Aorta (tissue), 5 donors: ENCODE data around the gene LRRC8D. TPM values are rescaled to one million over a fixed set of nuclear protein-coding genes. Genes with fewer than 3 reads are reported as not detected.

Experiments
- ATAC-seq: fragments of 200-7000 bp; cut with Tn5 transposase; one replicate; pipeline ENCODE4 v1.9.1; 2022; ENCODE audit warnings: moderate library complexity; ENCODE audit not compliant: low FRiP score
- DNase-seq, 2 donors: peaks; one replicate each; pipeline ENCODE4 v3.0.0-alpha.2; 2020
- H3K27ac ChIP-seq, 2 donors: one replicate each; pipeline ENCODE4 v1.5.1; 2013; ENCODE audit warnings: low read length in 2 of 2, mild to moderate bottlenecking in 2 of 2, moderate library complexity in 2 of 2, control low read depth in 1 of 2, inconsistent platforms in 1 of 2, low read depth in 1 of 2
- H3K27me3 ChIP-seq, 2 donors: one replicate each; pipeline ENCODE4 v1.6.1; 2013; ENCODE audit warnings: control low read depth in 1 of 2, low read length in 1 of 2, mild to moderate bottlenecking in 1 of 2, moderate library complexity in 1 of 2; ENCODE audit not compliant: insufficient read depth in 2 of 2, control insufficient read depth in 1 of 2
- H3K36me3 ChIP-seq, 2 donors: one replicate each; pipeline ENCODE4 v1.6.1; 2013; ENCODE audit warnings: control low read depth in 1 of 2, low read length in 1 of 2, mild to moderate bottlenecking in 1 of 2; ENCODE audit not compliant: insufficient read depth in 2 of 2, control insufficient read depth in 1 of 2
- H3K4me1 ChIP-seq, 2 donors: one replicate each; pipeline ENCODE4 v1.6.1; 2013; ENCODE audit warnings: low read length in 2 of 2, control low read depth in 1 of 2, mild to moderate bottlenecking in 1 of 2, moderate library complexity in 1 of 2; ENCODE audit not compliant: insufficient read depth in 2 of 2, control insufficient read depth in 1 of 2
- H3K4me3 ChIP-seq, 2 donors: one replicate each; pipeline ENCODE4 v1.5.1; 2013; ENCODE audit warnings: low read length in 2 of 2, control low read depth in 1 of 2, mild to moderate bottlenecking in 1 of 2
- H3K9me3 ChIP-seq: one replicate; pipeline ENCODE4 v1.6.1; 2013; ENCODE audit warnings: mild to moderate bottlenecking, low read length; ENCODE audit not compliant: control insufficient read depth
- WGBS, 2 donors: extraction: QIAGEN DNeasy Blood & Tissue Kit; methylation state at CpG; one replicate each; pipeline ENCODE4 v1.1.7; 2013; 5-methylcytosine and 5-hydroxymethylcytosine counted together
- intact Hi-C, 2 donors: fragments of 100-400 bp; cut with DNase I; formaldehyde crosslinking; loops; one replicate each; pipeline versions ENCODE4 v1.14.2 to v1.15.0; 2022
- polyA plus RNA-seq, 2 donors: library from polyadenylated mRNA; stranded (reverse); fragments of 200-250 nt; gene quantifications; one replicate each; pipeline ENCODE4 v1.2.3, GENCODE V29; 2013
- total RNA-seq, 2 donors: library from RNA; stranded (reverse); fragmentation: NEBNext Ultra II Directional; extraction: Animal tissue kit (Norgen Biotek cat#: 25700); gene quantifications; one replicate each; pipeline ENCODE4 v1.2.1, GENCODE V29; 2021
- donor health status: healthy with polysubstance abuse.
- donor health status: Bipolar disorder and iron deficiency.
- donor health status: DM: no; HTN: no; CAD: no.
- donor health status: DM: no; HTN: no; CAD: no.
- donor health status: DM: yes; HTN: yes; CAD: no.

LRRC8D gene
- total and polyA plus RNA-seq, 4 donors: 0.38 to 10.3 (median 4.0) TPM

DNA sequence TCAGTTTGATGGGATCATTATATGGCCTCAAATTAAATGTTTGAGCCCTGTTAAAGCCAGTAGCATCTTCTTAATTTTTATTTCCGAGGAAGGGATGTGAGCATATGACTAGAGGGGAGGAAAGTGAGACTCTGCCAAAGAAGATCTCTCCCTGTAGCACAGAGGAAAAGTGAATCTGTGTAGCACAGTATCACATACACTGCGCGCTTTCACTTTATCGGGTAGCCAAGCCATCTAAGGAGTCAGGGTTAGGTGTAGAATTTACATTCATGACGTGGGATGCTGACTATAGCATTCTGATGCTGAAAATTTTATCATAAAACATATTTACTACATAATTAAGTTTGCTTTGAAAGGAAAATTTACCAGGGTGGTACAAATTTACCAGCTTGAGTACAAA lies 24.0 kb downstream of the LRRC8D start:
- whole genome bisulfite sequencing, 2 donors: 97 to 98% methylated on average over 5 of the region's 5 CpGs
- intact Hi-C loops: loop anchor here in 1 of 2 donors (5.0 kb wide), 1 partner anchor 142 kb away; no protein-coding TSS in a partner anchor
- no peak overlapping the region for H3K27ac ChIP-seq
- DNase-seq (no peak), ATAC-seq (no peak)
- no peak overlapping the region for H3K4me3 ChIP-seq
- no peaks in the 10 kb centered on the region for H3K4me1 ChIP-seq
- H3K27me3 ChIP-seq: no peaks in the 10 kb centered on the region
- H3K9me3 ChIP-seq: no peaks in the 10 kb centered on the region
- H3K36me3 ChIP-seq: no peaks in the 10 kb centered on the region

DNA sequence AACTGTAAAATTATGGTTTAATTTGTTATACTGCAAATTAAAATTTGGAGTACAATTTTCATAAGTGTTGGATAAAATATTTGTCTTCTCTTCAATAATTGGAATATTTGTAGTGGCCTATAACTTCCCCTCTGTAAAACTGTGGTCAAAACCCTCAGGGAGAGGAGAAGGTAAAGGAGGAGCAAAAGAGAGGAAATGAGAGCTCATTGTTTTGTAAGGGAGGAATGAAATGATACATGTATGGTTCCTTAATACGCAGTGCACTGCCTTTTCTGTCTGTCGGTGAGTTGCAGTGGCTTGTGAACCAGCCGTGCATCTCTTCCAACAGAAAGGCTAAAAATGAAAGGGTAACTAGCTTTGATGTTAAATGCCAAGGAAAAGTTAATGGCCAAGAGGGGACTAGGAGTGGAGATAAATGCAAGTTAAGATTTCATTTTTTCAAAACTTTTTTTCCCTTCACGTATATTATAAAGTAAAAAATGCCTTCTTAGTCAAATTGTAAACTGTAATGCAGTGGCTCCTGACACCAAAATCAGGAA lies 26.4 kb downstream of the LRRC8D start:
- Histone ChIP-seq H3K4me1 (no peaks in the 10 kb centered on the region), H3K4me3 (no peak overlapping the region), H3K9me3 (no peaks in the 10 kb centered on the region), H3K36me3 (no peaks in the 10 kb centered on the region), H3K27me3 (no peaks in the 10 kb centered on the region), H3K27ac (no peak overlapping the region)
- DNase-seq (no peak), ATAC-seq (no peak)
- intact Hi-C loops: no loop called here
- 87 to 91% methylated on average over 4 of the region's 4 CpGs for WGBS, 2 donors

DNA sequence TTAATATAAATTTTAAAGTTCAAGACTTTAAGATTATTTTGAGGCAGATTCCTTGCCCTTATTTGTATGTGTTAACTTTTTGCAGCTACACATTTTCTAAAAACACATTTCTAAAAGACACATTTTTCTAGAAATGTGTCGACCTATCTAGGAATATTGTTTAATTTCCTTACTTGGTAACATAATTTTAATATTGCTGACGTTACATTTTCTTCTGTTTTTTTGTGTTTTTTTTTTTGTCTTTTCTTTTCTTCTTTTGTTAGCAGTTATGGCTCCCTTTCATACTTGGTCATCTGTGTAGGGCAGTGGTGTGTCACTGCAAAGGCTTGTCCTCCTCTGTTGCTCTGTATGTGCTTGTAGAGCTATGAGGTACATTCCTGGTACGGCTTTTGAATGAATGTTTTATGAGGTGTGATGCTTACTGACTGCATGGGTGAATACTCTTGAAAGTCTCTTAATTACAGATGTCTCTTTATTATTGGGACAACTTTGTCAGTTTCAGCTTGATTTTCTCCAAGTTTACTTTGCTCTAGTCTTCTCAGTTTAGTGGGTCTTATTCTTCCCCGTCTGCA lies 30.1 kb downstream of the LRRC8D start:
- no peaks in the 10 kb centered on the region for H3K27me3 ChIP-seq
- DNase-seq (no peak), ATAC-seq (no peak)
- no peaks in the 10 kb centered on the region for H3K4me1 ChIP-seq
- no peaks in the 10 kb centered on the region for H3K36me3 ChIP-seq
- H3K27ac ChIP-seq: no peak overlapping the region
- no peak overlapping the region for H3K4me3 ChIP-seq
- 81 to 85% methylated on average over 4 of the region's 4 CpGs for WGBS, 2 donors
- no peaks in the 10 kb centered on the region for H3K9me3 ChIP-seq
- intact Hi-C loops: no loop called here

DNA sequence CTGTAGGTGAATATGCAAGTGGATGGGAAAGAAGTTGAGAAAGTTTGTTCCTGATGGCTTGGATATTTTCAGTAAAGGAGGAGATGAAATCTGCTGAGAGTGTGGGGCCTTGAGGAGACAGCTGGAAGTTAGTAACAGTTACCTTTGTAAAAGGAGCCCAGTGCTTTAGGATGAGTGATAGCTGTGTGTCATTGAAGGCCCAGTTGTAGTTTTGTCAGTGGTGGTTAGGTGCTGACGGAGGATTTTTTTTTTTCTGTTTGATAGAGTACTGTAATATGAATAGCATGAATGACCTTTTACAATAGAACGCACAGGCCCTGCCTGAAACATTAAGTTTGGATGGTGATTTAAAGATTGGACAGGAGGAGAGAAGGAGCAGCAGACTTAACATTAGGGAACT lies 33.3 kb downstream of the LRRC8D start:
- 92 to 95% methylated on average over 2 of the region's 2 CpGs for WGBS, 2 donors
- H3K27me3 ChIP-seq: no peaks in the 10 kb centered on the region
- no peak for ATAC-seq
- no peak overlapping the region for H3K4me3 ChIP-seq
- no peak overlapping the region for H3K27ac ChIP-seq
- no peaks in the 10 kb centered on the region for H3K36me3 ChIP-seq
- H3K9me3 ChIP-seq: no peaks in the 10 kb centered on the region
- intact Hi-C loops: no loop called here
- H3K4me1 ChIP-seq: no peaks in the 10 kb centered on the region
- no peak for DNase-seq

DNA sequence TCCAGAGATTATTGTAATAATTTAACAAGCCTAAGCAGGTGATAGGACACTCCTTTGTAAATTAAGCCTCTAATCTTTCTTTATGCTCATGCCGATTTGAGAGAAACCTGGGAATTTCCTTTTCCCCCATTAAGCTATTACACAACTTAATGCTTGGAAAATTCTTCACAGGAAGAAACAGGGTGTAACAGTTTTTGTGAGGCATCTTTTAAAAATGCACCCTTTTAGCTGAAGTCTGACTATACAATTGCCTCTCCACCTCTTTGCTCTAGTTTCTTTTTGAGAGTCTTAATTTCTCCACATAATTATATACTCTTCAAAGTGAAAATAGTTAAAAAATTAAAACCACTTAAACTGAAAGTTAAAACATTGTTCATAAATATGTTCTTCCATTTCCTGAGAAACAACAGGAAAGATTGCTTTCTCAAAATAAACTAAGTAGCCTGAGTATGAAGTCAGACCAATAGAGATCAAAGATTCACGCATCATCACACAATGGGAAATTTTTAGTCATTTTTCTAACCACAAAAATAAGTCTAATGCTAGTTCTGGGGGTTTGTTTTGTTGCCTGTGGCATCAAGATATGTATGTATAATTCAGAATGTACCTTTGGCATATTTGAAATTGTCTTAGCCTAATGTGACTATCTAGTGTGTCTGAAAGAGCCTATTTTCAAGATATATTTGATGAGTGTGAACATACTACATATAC lies 34.7 kb downstream of the LRRC8D start:
- ATAC-seq (no peak), DNase-seq (no peak)
- intact Hi-C loops: no loop called here
- Histone ChIP-seq H3K36me3 (no peaks in the 10 kb centered on the region), H3K4me3 (no peak overlapping the region), H3K4me1 (no peaks in the 10 kb centered on the region), H3K27me3 (no peaks in the 10 kb centered on the region), H3K27ac (no peak overlapping the region), H3K9me3 (no peaks in the 10 kb centered on the region)
- WGBS, 2 donors: 84 to 89% methylated on average over 2 of the region's 2 CpGs

DNA sequence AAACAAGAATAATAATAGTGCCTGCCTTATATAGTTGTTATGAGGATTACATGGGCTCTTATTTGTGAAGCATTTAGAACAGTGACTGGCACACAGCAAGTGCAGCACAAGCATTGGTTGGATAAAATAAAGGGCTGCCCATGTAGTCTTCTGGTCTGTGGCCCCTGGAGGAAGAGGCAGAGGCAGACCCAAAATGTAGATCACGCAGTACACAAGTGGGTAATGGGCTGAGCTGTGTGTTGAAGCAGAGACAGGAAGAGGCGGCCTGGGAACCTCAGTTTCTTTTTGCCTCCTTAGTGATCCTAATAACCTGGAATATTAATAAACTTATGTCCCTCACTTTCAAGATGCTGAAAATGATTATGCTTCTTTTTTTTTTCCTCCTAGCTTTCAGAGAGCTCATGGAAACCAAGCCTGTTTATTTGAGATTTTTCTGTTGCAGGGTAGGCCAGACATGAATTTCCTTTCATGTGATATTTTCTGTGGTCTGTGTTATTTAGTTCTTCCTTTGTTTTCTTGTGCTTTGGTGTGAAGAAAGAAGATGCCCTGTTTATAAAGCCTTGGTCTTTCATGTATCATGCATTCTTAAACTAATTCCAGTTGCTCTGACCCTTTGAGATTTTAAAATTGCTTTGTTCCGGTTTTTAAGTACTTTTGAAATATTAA lies 42.5 kb downstream of the LRRC8D start:
- ATAC-seq (no peak), DNase-seq (no peak)
- H3K27me3 ChIP-seq: no peaks in the 10 kb centered on the region
- intact Hi-C loops: no loop called here
- no peak overlapping the region for H3K27ac ChIP-seq
- H3K4me3 ChIP-seq: no peak overlapping the region
- H3K4me1 ChIP-seq: no peaks in the 10 kb centered on the region
- peaks cover 0 to 2% of the 10 kb centered on the region in 2 donors for H3K36me3 ChIP-seq
- no peaks in the 10 kb centered on the region for H3K9me3 ChIP-seq
- WGBS, 2 donors: 95 to 97% methylated on average over 3 of the region's 3 CpGs

DNA sequence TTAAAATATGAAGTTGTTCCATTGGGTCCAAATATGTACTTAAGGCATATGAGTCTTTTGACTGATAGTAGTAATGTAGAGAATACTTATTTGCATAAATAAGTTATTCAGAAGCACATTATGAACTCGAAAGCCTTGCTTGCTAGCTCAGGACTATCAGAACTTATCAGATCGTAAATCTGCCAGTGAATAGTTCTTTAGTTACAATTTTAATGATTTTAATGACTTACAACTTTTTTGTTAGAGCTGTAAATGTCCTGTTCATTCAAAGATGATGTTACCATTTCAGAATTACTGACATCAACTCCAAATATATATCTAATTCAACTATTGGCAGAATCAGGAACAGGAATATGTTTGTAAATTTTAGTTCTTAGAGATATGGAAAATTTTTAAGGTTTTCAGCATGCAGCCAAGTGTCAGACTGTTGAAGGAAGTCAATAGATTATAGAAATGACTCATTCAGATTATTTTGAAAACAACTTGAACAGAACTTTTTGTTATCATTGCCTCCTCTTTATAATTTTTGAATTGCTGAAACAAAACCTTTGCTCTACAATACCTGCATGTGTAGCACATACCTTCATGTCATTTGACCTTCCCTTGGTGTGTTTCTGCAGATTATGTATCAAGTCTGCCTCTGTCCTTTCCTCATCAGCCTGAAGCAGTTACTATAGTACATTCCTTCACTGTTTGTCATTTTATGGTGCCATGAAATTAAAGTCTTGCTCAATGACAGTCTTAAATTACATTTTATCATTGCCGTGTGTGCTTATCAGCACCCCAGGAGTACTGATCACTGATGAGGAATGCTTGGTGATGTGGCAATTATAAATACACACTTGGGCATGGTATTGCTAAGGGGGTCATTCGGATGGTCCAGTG lies 44.9 kb downstream of the LRRC8D start:
- no peak for ATAC-seq
- WGBS, 2 donors: 76 to 78% methylated on average over 4 of the region's 4 CpGs

DNA sequence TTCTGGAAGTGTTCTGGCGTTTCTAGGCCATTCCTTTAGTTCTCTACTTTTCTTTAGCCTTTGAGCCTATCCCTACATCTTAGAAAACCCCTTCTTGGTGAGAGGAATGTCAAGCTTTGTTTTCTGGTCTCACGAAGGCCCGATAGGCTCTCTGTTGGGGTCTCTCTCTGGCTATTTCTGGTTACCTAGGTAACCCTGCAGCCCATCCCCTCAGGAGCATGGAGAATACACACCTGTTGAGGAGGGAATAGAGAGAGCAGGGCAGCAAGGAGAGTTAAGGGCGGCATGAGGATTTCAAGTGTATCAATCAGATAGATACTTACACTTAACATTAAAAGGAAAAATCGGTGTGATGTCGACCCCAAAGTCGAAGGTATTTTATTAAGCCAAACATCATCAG lies 45.7 kb downstream of the LRRC8D start:
- no peak overlapping the region for H3K27ac ChIP-seq
- 88 to 94% methylated on average over 7 of the region's 7 CpGs for WGBS, 2 donors
- no peaks in the 10 kb centered on the region for H3K4me1 ChIP-seq
- no peaks in the 10 kb centered on the region for H3K27me3 ChIP-seq
- no peaks in the 10 kb centered on the region for H3K9me3 ChIP-seq
- H3K4me3 ChIP-seq: no peak overlapping the region
- ATAC-seq (no peak), DNase-seq (no peak)
- peaks cover 0 to 2% of the 10 kb centered on the region in 2 donors for H3K36me3 ChIP-seq
- intact Hi-C loops: no loop called here

More for the DNA sequence above, 44.9 kb downstream of the LRRC8D start:
- no peak overlapping the region for H3K27ac ChIP-seq
- no peaks in the 10 kb centered on the region for H3K9me3 ChIP-seq
- intact Hi-C loops: no loop called here
- no peaks in the 10 kb centered on the region for H3K27me3 ChIP-seq
- H3K4me1 ChIP-seq: no peaks in the 10 kb centered on the region
- H3K36me3 ChIP-seq: peaks cover 0 to 2% of the 10 kb centered on the region in 2 donors
- H3K4me3 ChIP-seq: no peak overlapping the region
- DNase-seq: no peak
